Endodermal cell (in vitro differentiated cells): ENCODE results near the gene IFITM10. TPM values are rescaled to one million over a fixed set of nuclear protein-coding genes. Genes with fewer than 3 reads are reported as not detected.

Experiments
- DNase-seq: peaks from one replicate; pipeline ENCODE4 v3.0.0-alpha.2; 2017
- H3K27ac ChIP-seq: 2 replicates; pipeline ENCODE4 v1.5.1; 2013; ENCODE audit warnings: mild to moderate bottlenecking, low read depth, low read length, moderate library complexity
- H3K27me3 ChIP-seq: 2 replicates; pipeline ENCODE4 v1.6.1; 2013; ENCODE audit warnings: mild to moderate bottlenecking, low read length, moderate library complexity; ENCODE audit not compliant: insufficient read depth, control insufficient read depth, poor library complexity, severe bottlenecking
- H3K36me3 ChIP-seq: 2 replicates; pipeline ENCODE4 v1.7.0; 2013; ENCODE audit warnings: mild to moderate bottlenecking, low read length, moderate library complexity; ENCODE audit not compliant: control insufficient read depth, insufficient read depth
- H3K4me1 ChIP-seq: one replicate; pipeline ENCODE4 v1.7.0; 2013; ENCODE audit warnings: low read length; ENCODE audit not compliant: control insufficient read depth, insufficient read depth
- H3K4me3 ChIP-seq: 2 replicates; pipeline ENCODE4 v1.5.1; 2013; ENCODE audit warnings: mild to moderate bottlenecking, low read length, moderate library complexity
- H3K9ac ChIP-seq: 2 replicates; pipeline ENCODE4 v1.6.1; 2013; ENCODE audit warnings: mild to moderate bottlenecking, low read length, moderate library complexity; ENCODE audit not compliant: poor library complexity, severe bottlenecking; ENCODE audit errors: extremely low read depth
- H3K9me3 ChIP-seq: 2 replicates; pipeline ENCODE4 v1.6.1; 2013; ENCODE audit warnings: mild to moderate bottlenecking, low read length, moderate library complexity; ENCODE audit not compliant: control insufficient read depth
- H3K27ac Mint-ChIP-seq: 2 replicates; pipeline ENCODE4 v1.8.0; 2020; ENCODE audit warnings: mixed read lengths
- H3K27me3 Mint-ChIP-seq: 2 replicates; pipeline ENCODE4 v1.8.0; 2021; ENCODE audit warnings: mild to moderate bottlenecking, mixed read lengths; ENCODE audit not compliant: insufficient read depth
- H3K36me3 Mint-ChIP-seq: 2 replicates; pipeline ENCODE4 v1.8.0; 2020; ENCODE audit warnings: low read depth, mixed read lengths
- H3K4me1 Mint-ChIP-seq: 2 replicates; pipeline ENCODE4 v1.8.0; 2020; ENCODE audit warnings: mixed read lengths
- H3K4me3 Mint-ChIP-seq: 2 replicates; pipeline ENCODE4 v1.8.0; 2020; ENCODE audit warnings: mild to moderate bottlenecking, moderate library complexity, mixed read lengths
- H3K9me3 Mint-ChIP-seq: 2 replicates; pipeline ENCODE4 v1.8.0; 2020; ENCODE audit warnings: mild to moderate bottlenecking, mixed read lengths
- WGBS, 2 experiments: methylation state at CpG; one replicate each; pipeline versions ENCODE4 v1.1.5 to v1.1.7; 2013; ENCODE audit warnings: missing lambda C conversion rate in 2 of 2, mixed read lengths in 1 of 2; ENCODE audit not compliant: insufficient coverage in 1 of 2, insufficient read length in 1 of 2; 5-methylcytosine and 5-hydroxymethylcytosine counted together
- total RNA-seq, 2 donors: library from RNA; stranded (reverse); fragmentation: NEBNext Ultra II Directional in 1 of 2; extraction: Animal tissue kit (Norgen Biotek cat#: 25700) in 1 of 2; gene quantifications; 2 replicates in 1 of 2; 3 replicates in 1 of 2; pipeline ENCODE4 v1.2.1, GENCODE V29; 2021
- TF ChIP-seq, protein P1 (sequence below): fragments of 200-600 bp; sonication (generic); conservative IDR thresholded peaks from 2 replicates; pipeline ENCODE4 v1.5.0; 2021; ENCODE audit warnings: antibody characterized with exemption, mild to moderate bottlenecking

Gene IFITM10
- total RNA-seq, 2 donors from 2014 or later: 0.75 to 1.0 TPM

- Mint-ChIP-seq H3K9me3 (no peaks in the 10 kb centered on the region), H3K36me3 (no peaks in the 10 kb centered on the region), H3K4me3 (no peak overlapping the region), H3K27ac (no peak overlapping the region), H3K4me1 (peaks cover 6% of the 10 kb centered on the region), H3K27me3 (peaks cover 55% of the 10 kb centered on the region)
- peak; percentile 36 for DNase-seq
- Histone ChIP-seq H3K4me3 (no peak overlapping the region), H3K27ac (no peak overlapping the region), H3K4me1 (no peaks in the 10 kb centered on the region), H3K36me3 (no peaks in the 10 kb centered on the region), H3K27me3 (peaks cover 67% of the 10 kb centered on the region), H3K9me3 (no peaks in the 10 kb centered on the region), H3K9ac (no peak overlapping the region)
- TF ChIP-seq, protein P1, sequence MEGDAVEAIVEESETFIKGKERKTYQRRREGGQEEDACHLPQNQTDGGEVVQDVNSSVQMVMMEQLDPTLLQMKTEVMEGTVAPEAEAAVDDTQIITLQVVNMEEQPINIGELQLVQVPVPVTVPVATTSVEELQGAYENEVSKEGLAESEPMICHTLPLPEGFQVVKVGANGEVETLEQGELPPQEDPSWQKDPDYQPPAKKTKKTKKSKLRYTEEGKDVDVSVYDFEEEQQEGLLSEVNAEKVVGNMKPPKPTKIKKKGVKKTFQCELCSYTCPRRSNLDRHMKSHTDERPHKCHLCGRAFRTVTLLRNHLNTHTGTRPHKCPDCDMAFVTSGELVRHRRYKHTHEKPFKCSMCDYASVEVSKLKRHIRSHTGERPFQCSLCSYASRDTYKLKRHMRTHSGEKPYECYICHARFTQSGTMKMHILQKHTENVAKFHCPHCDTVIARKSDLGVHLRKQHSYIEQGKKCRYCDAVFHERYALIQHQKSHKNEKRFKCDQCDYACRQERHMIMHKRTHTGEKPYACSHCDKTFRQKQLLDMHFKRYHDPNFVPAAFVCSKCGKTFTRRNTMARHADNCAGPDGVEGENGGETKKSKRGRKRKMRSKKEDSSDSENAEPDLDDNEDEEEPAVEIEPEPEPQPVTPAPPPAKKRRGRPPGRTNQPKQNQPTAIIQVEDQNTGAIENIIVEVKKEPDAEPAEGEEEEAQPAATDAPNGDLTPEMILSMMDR: no peak
- 87 to 95% methylated on average over 12 to 22 of the region's 22 CpGs for WGBS, 2 experiments
These were observed 3.9 kb downstream of the IFITM10 start for GRCh38 chr11:1746511-1746931.

DNA sequence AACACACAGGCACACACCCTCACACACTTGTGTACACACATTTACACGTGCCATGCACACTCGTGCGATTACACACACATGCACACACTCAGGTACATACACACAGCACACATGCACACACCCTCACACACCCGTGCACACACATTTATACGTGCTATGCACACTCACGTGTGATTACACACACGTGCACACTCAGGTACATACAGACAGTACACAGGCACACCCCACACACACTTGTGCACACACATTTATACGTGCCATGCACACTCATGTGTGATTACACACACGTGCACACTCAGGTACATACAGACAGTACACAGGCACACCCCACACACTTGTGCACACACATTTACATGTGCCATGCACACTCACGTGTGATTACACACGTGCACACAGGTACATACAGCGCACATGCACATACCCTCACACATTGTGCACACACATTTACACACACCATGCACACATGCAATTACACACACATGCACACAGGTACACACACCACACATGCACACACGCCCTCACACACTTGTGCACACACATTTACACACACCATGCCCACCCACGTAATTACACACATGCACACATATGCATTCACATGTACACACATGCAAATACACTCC, 4.6 kb downstream of the IFITM10 start:
- Mint-ChIP-seq H3K27ac (no peak overlapping the region), H3K4me3 (no peak overlapping the region)
- DNase-seq: no peak

GRCh38 chr11:1744891-1745700, 5.3 kb downstream of the IFITM10 start:
- H3K27me3 Mint-ChIP-seq: peaks cover 50% of the 10 kb centered on the region
- no peaks in the 10 kb centered on the region for H3K4me1 ChIP-seq
- H3K27ac Mint-ChIP-seq: no peak overlapping the region
- H3K4me3 ChIP-seq: no peak overlapping the region
- DNase-seq: no peak
- no peak overlapping the region for H3K27ac ChIP-seq
- no peaks in the 10 kb centered on the region for H3K9me3 ChIP-seq
- peaks cover 73% of the 10 kb centered on the region for H3K27me3 ChIP-seq
- no peaks in the 10 kb centered on the region for H3K9me3 Mint-ChIP-seq
- no peak overlapping the region for H3K4me3 Mint-ChIP-seq
- peaks cover 6% of the 10 kb centered on the region for H3K4me1 Mint-ChIP-seq
- 88 to 89% methylated on average over 8 to 18 of the region's 18 CpGs for WGBS, 2 experiments
- no peaks in the 10 kb centered on the region for H3K36me3 ChIP-seq
- H3K36me3 Mint-ChIP-seq: no peaks in the 10 kb centered on the region
- H3K9ac ChIP-seq: no peak overlapping the region
- TF ChIP-seq, protein P1: no peak

More for the DNA sequence above, 4.6 kb downstream of the IFITM10 start:
- TF ChIP-seq, protein P1: no peak
- Mint-ChIP-seq H3K27me3 (peaks cover 55% of the 10 kb centered on the region), H3K4me1 (peaks cover 6% of the 10 kb centered on the region), H3K9me3 (no peaks in the 10 kb centered on the region), H3K36me3 (no peaks in the 10 kb centered on the region)
- Histone ChIP-seq H3K9ac (no peak overlapping the region), H3K27ac (no peak overlapping the region), H3K27me3 (peaks cover 73% of the 10 kb centered on the region), H3K4me3 (no peak overlapping the region), H3K4me1 (no peaks in the 10 kb centered on the region), H3K9me3 (no peaks in the 10 kb centered on the region), H3K36me3 (no peaks in the 10 kb centered on the region)
- 86 to 90% methylated on average over 13 to 14 of the region's 14 CpGs for WGBS, 2 experiments
